Measurements from ENCODE around the gene CMTR1.

DNA sequence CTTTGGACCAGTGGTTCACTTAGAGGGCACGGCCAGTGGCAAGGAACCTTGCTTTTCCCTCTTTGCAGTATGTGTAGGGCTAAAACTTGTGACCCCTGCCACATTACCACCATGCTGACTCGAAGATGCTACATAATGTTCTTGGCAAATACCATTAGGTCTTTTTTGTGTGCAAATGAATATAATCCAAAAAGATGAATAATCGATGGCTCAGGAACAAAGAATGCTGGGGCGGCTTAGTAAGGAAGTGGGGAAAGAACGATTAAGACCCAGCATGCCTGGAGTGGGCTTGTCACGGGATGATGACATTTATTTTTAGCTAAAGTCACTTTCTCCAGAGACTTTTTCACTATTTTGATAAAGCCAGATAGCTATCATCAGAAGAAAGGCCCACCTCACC is 23.1 kb downstream of the CMTR1 start:
- TF ChIP-seq POLR2A (IDR thresholded peaks at IDR 0.05) (no peak), POLR2AphosphoS5 (IDR thresholded peaks at IDR 0.05) (no peak)
- TF ChIP-seq, protein P1, sequence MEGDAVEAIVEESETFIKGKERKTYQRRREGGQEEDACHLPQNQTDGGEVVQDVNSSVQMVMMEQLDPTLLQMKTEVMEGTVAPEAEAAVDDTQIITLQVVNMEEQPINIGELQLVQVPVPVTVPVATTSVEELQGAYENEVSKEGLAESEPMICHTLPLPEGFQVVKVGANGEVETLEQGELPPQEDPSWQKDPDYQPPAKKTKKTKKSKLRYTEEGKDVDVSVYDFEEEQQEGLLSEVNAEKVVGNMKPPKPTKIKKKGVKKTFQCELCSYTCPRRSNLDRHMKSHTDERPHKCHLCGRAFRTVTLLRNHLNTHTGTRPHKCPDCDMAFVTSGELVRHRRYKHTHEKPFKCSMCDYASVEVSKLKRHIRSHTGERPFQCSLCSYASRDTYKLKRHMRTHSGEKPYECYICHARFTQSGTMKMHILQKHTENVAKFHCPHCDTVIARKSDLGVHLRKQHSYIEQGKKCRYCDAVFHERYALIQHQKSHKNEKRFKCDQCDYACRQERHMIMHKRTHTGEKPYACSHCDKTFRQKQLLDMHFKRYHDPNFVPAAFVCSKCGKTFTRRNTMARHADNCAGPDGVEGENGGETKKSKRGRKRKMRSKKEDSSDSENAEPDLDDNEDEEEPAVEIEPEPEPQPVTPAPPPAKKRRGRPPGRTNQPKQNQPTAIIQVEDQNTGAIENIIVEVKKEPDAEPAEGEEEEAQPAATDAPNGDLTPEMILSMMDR (IDR thresholded peaks at IDR 0.05), result no peak

All from breast epithelium (tissue), 3 donors.